RWPE1 (cell line): Measurements from ENCODE around the gene AIPL1.

Experiments
- CTCF ChIA-PET: fragments of 350-600 bp; sonication (Branson Sonifier 250); formaldehyde crosslinking; extraction: SDS; loops from one replicate; lab custom pipeline; 2021; lab: Yijun Ruan, JAX
- POLR2A ChIA-PET: fragments of 400-600 bp; formaldehyde crosslinking; extraction: SDS; loops from one replicate; lab custom pipeline; 2020; ENCODE audit warnings: antibody characterized with exemption; ENCODE audit not compliant: low non-redundant PET; lab: Yijun Ruan, JAX
- DNase-seq: peaks from one replicate; pipeline ENCODE4 v3.0.0; 2012; ENCODE audit warnings: low spot score
- H3K27ac ChIP-seq: fragments of 450-650 bp; 2 replicates; pipeline ENCODE4 v1.5.1; 2017
- CTCF ChIP-seq: fragments of 450-650 bp; conservative IDR thresholded peaks from 2 replicates; pipeline ENCODE4 v1.5.1; 2017; ENCODE audit warnings: low read depth, mild to moderate bottlenecking

The AIPL1 gene

GRCh38 chr17:6456914-6457687, 22.2 kb upstream of the AIPL1 start:
- H3K27ac ChIP-seq, result peak overlapping the region; percentile 71
- DNase-seq, result peak; percentile 53
- TF ChIP-seq CTCF, result no peak
- CTCF ChIA-PET, result no interaction called here
- POLR2A ChIA-PET, result no interaction called here

DNA sequence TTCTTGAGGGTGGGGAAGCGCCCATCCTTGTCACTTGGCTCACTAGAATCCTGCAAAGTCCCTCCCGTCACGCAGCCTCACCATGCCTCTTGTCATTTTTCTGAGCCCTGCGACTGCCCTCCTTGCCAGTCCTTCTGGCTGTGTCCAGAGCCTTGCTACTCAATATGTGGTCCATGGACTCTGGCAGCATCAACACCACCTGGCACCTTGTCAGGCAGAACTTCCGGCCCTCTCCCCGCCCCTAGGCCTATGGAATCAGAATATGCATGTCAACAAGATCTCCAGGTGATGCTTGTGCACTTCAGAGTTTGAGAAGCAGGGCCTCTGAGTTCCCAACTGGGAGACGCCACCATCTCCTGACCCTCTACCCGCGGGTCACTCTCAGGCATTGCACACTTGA, 21.4 kb upstream of the AIPL1 start:
- ChIA-PET CTCF (no interaction called here), POLR2A (no interaction called here)
- DNase-seq, result no peak
- peak overlapping the region; percentile 71 for H3K27ac ChIP-seq
- no peak for TF ChIP-seq CTCF

GRCh38 chr17:6455321-6455705, 20.4 kb upstream of the AIPL1 start:
- POLR2A ChIA-PET, result no interaction called here
- no peak for DNase-seq
- TF ChIP-seq CTCF, result no peak
- CTCF ChIA-PET, result no interaction called here
- peak overlapping the region; percentile 69 for H3K27ac ChIP-seq

DNA sequence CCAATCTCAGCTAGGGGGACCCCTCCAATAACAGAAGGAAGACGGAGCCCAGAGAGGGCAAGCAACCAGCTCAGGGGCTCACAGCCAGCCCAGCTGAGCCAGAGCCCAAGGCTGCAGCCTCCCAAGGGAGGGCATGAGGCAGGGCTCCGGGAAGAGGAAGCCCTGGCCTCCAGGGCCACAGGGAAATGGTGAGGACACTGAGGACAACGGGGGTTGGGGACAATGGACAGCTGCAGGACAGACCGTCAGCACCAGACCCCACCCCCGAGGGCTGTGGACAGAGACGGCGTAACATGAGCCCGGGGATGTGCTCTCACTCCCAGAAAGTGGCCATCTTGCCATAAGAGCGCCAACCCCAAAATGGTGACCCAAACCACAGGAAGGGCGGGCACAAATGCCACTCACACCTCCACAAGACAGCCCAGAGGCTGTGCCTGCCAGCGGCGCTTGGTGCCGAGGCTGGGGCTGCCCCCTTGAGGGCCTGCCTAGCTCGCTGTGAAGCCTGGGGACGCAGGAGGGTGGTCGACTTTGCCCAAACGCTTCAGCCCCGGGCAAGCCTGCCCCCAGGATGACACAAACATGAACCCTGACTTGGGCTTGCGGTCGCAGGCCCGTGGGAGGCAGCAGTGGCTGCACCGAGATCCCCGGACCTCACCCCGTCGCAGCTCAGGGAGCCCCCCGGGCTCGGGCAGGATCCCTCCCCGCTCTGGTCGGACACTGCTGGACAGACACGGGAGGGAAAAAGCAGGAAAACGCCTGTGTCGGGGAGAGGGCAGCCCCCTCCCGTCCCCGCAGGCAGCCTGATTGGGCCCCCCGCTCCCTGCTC, 19.8 kb upstream of the AIPL1 start:
- peak overlapping the region; percentile 69 for H3K27ac ChIP-seq
- DNase-seq, result no peak
- no peak for TF ChIP-seq CTCF
- ChIA-PET POLR2A (no interaction called here), CTCF (interaction anchor here (1.2 kb wide), 1 partner anchor 18 kb away, joined by 5 read pairs; no protein-coding TSS in a partner anchor)

- CTCF ChIA-PET, result interaction anchor here (0.6 to 1.2 kb wide), 2 partner anchors 20 to 754 kb away, joined by 4 to 5 read pairs; no protein-coding TSS in a partner anchor
- no peak for DNase-seq
- no peak for TF ChIP-seq CTCF
- H3K27ac ChIP-seq, result peak overlapping the region; percentile 69
- POLR2A ChIA-PET, result no interaction called here
Observed at GRCh38 chr17:6453279-6454024, 18.5 kb upstream of the AIPL1 start.
